Measurements from ENCODE around the gene AVPR2.
A peak's percentile ranks its signal among the peaks of the same experiment; 100 is the strongest.

The AVPR2 gene

DNA sequence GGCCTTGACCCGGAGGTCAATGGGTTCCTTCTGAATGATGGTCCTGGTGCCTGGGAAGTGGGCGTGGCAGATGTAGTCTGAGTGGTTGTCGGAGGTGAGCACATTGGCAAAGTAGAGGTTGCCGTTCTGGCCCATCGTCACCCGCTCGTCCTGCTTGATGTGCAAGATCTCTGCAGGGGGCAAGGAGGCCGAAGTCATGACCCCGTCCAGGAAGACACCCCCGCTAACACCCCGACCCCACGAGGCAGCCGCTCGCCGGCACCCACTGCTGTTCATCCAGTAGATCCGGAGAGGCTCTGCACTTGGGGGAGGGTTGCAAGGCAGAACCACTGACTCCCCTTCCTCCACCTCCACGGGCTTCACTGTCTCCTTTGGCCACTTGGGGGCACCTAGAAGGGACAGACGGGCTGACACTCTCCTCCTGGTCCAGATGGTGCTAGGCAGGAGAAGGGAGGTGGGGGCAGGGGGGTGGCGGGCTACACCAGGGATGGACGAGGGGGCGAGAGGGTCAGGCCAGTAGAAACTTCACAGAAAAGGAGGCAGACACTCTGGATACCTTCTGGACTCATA is 33.6 kb upstream of the AVPR2 start:
- no peak for DNase-seq (ENCODE audit: low read depth in 2 of 2, low spot score in 1 of 2)

DNA sequence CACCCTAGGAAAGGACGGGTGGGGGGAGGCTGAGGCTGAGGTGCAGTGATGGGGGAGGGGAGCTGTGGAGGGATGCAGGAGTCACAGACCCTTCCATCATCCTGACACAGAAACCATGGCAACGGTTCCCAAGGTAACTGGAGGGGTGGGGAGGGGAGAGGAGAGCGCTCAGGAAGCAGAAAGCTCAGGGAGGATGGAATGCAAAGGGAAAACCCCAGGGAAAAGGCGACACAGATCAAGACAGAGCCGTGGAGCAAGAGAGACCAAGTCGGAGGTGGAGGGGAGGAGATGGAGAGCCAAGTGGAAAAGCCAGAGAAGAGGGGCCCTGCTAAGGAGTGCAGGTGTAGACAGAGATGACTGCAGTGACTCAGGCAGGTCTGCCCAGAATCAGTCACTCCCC is 33.0 kb upstream of the AVPR2 start:
- no peak for DNase-seq (ENCODE audit: low read depth in 2 of 2, low spot score in 1 of 2)

DNA sequence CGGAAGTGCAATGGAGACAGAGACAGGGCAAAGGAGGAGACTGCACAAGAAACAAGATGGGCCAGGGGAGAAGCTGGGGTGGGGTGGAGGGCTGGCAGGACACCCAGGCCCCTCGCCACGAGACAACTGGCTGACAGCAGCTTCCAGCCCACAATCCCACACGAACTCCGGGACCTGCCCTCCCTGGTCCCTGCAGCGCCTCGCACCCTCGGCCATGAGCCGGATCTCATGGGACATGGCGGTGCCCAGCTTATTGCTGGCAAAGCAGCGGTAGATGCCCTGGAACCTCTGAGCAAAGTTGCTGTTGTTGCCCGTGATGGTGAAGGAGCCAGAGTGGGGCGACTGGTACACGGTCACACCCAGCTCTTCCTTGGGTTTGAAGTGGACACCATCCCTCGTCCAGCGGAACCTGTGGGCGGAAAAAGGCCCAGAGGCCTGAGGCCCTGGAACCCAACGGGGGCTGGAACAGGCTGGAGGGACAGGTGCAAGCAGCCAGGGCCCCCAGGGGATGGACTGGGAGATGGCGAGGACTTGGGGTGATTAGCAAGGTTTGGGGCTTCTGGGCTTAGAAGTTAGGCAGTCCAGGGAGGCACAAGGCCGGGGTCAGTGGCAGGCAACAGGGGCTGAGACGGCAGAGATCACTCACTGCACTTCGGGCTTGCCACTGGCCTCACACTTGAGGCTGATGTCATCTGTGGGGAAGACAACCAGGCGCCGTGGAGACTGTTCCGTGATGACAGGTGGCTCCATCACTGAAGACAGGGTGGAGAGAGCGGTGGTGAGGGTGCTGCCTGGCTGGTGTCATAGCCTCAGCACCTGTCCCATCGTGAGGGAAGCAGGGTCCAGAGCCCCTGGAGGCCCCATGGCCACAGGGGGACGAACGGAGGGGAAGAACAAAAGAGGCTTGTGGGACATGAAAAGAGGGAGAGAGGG is 32.3 kb upstream of the AVPR2 start:
- no peak for DNase-seq (ENCODE audit: low read depth in 2 of 2, low spot score in 1 of 2)

DNA sequence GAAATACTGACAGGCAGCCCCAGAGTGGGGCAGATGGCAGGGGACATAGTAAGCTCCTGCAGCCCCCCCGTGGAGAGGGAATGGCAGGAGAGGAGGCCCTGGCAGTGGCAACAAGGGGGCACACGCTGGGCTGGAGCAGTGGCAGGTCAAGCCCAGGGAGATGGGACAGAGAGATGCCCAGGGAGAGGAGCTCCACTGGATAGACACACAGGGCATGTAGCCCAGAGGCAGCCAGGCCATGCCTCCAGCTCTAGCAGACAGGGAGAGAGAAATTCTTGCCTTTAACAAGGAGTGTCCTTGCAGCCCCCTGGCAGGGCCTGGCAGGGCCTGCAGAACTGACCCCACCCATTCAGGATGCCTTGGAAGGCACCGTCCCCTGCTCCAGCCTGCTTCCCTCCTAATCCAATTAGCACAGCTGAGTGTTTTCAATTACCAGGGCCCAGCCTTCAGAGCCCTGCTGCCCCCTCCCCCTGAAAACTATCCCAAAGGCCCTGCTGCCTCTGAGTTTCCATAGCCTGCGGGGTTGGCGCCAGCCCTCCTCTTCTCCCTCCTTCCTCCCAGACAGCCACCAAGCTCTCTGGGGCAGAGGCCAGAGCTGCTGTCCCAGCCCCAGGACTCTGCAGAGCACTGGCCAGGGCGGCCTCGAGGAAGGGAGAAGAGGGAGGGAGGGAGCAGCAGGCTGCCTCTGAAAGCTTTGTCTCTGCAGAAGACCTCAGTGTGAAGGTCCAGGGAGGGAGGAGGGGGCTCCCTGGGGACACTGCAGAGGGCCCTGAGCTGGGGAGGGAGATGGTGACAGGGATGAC is 31.0 kb upstream of the AVPR2 start:
- no peak for DNase-seq (ENCODE audit: low read depth in 2 of 2, low spot score in 1 of 2)

DNA sequence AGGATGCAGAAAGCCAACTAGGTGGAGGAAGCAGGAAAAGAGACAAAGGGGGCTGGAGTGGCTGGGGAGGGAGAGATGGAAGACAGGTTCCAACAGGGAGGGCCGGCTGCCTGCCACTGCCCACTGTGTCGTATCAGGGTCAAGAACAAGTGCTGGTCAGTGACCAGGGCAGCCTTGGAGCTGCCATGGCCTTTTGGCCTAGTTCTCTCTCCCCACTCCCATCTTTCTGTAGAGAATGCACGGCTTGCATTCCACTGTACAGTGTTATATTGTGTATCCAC is 30.4 kb upstream of the AVPR2 start:
- no peak for DNase-seq (ENCODE audit: low read depth in 2 of 2, low spot score in 1 of 2)

DNA sequence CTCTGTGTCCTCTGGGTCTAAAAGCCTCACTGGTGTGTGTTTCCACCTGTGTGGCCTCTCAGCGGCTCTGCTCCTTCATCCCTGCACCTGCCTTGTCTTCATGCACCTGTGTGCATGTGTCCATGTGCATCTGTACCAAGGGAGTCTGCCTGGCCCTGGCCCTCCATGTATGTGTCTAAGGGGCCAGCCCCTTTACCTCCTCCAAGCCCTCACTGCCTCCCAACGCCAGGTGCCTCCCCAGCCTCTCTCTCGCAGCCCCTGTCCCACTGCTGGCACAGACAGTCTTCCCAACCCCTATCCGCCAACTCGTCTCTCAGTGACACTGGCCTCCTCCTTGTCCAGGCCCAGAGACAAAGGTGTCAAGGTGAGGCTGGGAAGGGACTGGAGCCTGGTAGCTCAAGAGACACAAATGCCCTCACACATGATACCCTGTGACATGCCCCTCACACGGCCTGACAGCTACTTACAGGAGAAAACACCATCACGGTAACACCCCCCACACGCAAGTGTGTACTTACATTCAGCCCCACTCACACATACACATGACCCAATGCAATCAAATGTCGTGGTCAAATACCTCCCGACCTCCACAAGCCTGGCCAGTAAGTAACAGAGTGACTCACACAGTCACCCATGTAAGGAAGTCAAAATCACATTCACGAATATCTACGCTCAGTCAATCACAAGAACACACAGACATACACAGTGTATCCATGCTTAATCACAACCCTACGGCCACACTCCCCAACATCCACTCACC is 29.9 kb upstream of the AVPR2 start:
- no peak for DNase-seq (ENCODE audit: low read depth in 2 of 2, low spot score in 1 of 2)

DNA sequence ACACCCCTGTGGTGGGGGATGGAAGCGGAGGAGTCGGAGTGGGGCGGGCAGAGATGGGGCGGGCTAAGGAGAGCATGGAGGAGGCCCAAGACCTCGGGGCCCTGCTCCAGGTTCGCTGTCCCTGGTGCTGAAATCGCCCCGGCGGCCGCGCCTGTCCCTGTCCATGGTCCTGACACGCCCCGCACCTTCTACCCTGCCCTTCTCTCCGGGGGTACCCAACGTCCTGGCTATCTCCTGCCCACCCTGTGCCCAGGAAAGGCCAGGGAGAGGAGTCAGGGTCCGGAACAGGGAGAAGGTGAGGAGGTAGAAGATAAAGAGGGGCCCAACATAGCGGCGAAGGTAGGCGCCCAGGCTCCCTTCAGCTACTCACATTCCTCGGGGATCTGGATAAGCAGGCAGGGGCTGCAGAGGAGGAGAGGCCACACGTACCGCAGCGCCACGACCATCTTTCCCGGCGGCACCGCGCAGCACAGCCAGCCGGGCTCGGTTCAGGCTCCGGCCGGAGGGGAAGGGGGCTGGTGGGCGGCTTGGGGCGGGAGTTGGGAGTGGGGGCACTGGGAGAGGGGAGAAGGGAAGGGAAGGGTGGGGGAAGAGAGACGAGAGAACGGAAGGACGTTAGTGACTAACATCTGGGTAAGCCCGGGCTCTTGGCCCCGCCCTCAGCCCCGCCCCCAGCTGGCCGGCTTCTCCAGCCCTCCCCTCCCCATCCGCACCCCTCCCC is 28.9 kb upstream of the AVPR2 start:
- peak; percentile 41 to 45 for DNase-seq (ENCODE audit: low read depth in 2 of 2, low spot score in 1 of 2)

DNA sequence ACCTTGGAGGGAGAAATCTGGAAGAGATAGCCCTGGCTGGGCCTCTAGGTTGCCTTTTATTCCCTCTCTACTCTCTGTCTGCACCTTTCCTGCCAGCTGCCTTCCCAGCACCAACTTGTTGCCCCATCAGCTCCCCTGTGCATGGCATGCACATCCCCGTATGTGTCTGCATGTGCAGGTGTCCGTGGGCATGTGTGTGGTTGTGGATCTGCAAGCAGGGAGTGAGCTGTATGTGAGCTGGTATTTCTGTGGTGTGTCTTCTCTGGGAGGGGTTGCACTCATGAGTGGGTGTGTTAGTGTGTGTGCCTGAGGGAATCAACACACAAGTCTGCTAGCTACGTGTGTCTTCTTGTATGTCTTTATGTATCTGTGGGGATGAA is 28.4 kb upstream of the AVPR2 start:
- no peak for DNase-seq (ENCODE audit: low read depth in 2 of 2, low spot score in 1 of 2)

DNA sequence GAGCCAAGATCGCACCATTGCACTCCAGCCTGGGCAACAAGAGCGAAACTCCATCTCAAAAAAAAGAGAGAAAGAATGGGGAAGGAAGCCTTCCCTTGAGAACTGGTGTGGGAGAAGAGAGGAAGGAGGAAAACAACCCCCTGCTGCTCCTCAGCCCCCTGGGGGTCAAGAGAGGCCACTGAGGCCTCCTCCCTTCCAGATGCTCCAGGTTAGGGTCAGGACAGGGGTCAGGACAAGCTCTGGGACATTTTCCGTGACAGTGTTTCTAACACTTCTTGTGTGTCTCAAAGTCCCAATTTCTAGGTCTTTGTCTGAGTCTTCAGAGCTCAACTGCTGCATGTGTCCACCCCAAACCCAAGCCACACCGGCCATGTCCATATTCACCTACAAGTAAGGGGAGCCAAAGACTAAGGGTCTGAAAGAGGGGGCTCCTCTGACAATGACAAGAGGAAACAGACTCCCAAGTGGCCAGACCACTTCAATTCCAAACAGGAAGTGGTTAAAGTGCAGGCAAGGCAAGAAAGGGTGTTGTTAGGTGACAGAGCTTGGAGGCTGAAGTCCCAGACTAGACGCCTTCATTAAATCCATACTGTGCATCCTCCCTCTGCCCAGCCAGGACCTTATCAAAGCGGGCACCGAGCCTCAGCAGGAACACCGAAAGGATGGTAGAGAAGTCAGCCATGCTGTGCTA is 26.8 kb upstream of the AVPR2 start:
- no peak for DNase-seq (ENCODE audit: low read depth in 2 of 2, low spot score in 1 of 2)

DNA sequence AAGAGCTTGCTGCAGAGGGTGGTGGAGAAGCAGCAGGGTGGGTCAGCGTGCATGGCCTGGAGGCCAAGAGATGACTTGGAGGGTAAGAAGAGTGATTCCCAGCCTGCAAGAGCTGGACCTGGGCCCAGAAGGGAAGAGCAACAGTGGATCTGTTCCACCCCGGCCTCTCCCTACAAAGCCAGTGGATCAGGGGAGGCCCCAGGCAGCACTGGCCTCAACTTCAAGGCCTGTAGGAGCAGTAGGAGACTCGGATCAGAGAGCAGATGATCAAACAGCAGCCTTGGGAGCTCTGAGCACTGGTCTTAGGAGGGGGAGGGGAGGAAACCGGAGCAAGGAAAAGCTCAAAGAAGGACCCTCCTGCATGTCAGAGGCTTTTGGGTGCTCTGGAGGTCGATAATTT is 26.1 kb upstream of the AVPR2 start:
- DNase-seq (ENCODE audit: low read depth in 2 of 2, low spot score in 1 of 2), result no peak

DNA sequence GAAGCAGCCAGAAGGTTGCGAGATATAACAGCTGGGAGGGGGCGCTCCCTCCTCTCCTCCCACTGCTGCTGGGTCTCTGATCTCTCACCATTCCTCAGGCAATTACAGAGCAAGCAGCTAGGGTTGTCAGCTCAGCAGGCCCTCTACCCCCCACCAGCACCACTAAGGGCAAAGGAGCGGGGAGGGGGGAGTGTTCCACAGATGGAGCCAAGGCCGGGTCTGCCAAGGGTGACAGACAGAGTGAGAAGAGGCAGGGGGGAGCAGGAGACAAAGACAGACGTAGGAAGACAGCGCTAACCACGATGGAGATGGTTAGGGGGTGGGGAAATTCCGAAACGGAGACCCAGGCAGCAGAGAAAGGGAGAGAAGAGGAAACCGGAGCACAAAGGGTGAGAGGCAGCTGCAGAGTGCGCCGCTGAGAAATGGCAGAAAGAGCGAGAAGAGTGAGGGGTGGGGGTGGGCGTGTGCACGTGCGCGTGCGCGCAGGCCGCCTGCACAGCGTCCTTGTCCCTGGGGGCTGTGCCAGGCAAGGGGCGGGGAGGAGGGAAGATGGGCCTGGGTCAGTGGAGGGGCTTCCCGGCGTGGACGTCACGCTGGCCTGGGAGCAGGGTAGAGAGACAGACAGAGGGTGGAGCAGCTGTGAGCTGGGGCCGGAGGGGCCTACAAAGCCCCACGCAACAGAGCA is 25.4 kb upstream of the AVPR2 start:
- no peak for DNase-seq (ENCODE audit: low read depth in 2 of 2, low spot score in 1 of 2)

DNA sequence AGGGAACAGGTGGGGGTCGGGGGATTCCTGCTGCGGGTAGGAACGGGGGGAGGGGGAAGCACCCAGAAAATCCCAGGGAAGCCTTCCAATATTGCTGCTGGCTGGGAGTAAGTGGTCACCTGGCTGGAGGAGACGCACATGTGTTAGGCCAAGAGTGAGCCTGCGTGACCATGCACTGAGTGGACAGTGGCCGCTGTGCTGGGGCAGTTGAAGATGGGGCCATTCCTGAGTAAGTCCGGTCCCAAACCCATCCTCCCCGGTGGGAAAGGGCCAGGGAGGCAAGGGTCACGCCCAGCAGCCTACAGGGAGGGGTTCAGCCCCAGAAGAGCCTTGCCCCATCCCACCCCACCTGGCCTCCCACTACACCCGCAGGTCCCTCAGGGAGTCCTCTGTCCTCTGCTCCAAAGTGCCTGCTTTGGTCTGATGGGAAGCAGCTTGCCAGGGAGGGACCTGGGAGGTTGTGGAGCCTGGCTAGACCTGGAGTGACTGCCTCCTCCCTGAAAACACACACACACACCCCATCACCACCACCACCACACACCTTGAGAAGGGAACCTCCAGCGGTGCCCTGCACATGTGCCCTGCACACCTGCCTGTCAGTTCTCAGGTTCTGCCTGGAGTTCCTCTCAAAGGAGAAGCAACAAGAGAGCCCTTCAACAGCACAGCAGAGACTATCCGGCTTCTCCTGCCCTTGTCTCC is 24.6 kb upstream of the AVPR2 start:
- DNase-seq (ENCODE audit: low read depth in 2 of 2, low spot score in 1 of 2), result no peak

DNA sequence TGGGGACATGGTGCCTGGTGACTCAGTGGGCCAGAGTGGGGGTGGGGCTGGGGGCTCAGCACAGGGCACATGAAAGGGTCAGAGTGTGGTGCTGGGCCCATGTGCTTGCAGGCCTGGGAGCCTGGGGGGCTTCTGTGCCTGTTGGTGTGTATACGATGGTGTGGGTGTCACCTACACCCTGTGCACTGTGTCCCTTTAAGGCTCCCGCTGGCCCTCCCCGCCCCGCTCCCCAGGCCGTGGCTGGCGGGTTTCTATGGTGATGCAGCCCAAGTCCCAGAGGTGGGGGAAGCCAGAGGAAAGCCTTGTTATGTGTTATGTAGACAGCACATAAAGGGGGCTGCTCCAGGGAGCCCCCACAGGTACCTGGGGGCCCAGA is 24.0 kb upstream of the AVPR2 start:
- no peak for DNase-seq (ENCODE audit: low read depth in 2 of 2, low spot score in 1 of 2)

DNA sequence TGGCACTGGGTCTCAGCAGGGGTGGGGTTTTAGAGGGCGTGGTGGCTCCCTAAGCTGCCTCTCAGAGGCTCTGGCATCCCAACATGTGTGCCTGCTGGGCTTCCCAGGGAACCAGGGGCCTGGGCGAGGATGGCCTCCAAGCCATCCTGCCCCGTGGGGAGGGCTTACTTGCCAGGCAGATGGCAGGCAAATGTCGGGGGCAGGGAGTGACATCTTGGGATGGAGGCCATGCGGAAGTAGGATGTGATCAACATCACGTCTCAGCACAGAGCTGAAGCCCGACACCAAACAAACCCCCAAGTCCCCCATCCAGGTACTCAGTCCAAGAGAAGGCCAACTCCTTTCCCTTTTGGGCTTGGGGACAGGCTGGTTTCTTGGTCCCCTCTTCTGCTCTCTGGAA is 23.2 kb upstream of the AVPR2 start:
- no peak for DNase-seq (ENCODE audit: low read depth in 2 of 2, low spot score in 1 of 2)

DNA sequence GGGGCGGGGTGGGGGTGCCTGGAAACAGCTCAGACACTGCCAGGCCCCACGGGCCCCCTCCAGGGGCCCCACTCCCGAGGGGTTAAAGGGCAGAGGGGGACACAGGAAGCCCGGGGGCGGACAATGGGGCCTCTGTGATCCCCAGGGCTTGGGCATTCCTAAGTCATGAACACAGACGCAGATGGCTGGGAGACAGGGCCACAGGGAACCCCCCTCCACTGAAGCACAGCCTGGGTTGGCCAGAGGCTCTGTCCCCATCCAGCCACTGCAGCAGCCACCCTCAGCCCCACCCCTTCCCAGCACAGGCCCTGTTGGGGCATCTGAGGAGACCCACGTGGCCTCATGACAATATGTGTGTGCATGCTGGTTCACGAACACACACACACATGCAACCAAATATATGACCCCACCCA is 22.4 kb upstream of the AVPR2 start:
- DNase-seq (ENCODE audit: low read depth in 2 of 2, low spot score in 1 of 2), result no peak

DNA sequence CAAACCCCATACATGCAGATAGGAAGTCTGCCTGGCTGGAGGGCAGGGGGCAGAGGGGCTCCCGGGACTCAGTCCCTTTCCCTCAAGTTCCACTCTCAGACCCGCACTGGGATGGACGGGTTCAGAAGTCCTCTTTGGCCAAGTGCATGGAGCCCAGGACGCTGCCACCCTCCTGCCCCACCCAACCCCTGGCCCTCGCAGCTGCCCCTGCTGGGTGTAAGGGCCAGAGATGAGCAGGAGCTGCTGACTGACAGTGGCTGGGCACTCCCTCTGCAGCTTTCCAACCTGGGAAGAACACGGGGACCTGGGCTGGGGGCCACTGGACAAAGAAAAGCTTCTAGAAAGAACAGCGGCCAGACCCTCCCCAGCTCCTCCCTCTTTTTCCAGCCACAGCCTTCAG is 21.9 kb upstream of the AVPR2 start:
- no peak for DNase-seq (ENCODE audit: low read depth in 2 of 2, low spot score in 1 of 2)

DNA sequence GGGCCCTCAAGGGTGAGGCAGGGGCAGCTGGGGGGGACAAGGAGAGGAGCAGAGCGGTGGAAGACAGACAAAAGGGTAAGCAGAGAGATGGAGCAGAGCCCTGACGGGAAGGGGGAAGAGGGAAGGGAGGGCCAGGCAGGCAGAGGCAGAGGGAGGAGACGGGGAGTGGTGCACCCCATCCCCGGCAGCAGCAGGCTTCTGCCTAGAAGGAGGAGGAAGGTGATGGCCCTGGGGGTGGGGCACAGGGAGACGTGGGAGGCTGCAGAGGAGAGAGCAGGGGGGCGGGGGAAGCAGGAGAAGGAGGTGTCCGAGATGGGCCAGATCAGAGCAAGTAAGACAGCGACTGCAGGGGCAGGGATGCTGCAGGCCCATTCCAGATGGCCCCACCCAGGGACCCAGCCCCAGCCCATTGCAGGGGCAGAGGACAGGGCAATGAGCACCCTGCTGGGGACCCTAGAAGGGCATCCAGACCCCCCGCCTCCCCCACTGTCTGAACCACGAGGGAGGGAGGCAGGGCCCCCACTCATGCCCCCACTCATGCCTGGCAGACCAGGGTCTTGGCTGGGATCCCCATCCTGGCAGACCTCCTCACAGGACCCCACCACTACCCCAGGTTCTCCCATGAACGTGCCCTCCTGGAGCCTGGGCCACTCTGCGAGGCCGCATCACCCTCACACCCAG is 21.2 kb upstream of the AVPR2 start:
- no peak for DNase-seq (ENCODE audit: low read depth in 2 of 2, low spot score in 1 of 2)

DNA sequence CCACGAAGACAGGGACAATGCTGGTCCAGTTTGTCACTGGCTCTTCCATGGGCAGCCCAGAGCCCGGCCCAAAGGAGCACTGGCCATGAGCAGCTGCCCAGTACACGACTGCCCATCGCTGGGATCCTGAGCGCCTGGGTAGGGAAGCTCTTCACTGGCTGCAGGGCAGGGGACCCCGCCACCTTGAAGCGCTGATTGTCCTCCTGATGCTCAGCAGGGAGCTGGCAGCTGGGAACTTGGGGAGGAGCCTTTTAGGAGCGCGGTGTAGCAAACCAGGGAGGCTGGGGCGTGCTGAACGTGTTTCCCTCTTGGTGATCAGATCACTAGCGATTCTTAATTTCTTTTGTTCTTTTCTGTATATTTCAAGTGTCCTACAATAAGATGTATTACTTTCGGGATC is 20.3 kb upstream of the AVPR2 start:
- DNase-seq (ENCODE audit: low read depth in 2 of 2, low spot score in 1 of 2), result no peak

DNA sequence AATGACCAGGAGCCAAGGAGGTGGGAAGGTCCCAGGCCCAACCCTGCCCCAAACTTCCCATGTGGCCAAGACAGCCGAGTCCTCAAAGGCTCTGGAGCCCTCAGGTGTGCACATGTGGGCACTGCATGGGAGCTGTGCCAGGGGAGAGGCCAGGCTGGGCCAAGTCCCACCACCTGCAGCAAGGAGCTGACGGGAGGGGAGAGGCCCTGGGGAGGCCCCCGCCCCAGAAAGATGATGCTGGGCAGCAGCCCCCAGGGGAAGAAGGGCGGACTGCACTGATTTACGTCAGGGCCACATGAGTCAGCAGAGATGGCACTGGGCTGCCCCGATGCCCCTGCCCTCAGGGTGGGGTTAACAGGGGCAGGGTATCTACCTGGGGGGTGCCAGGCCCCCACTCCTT is 19.9 kb upstream of the AVPR2 start:
- no peak for DNase-seq (ENCODE audit: low read depth in 2 of 2, low spot score in 1 of 2)

Measured in stimulated activated CD8-positive, alpha-beta memory T cell treated with anti-CD3 and anti-CD28 coated beads, Interleukin-4, amount 100 ng/mL, for 1 hour (primary cell).